HG02970 (cell line): ENCODE data around the gene PHF19.

Source experiments
- ATAC-seq: cut with Tn5 transposase; IDR thresholded peaks from one replicate; pipeline ENCODE4 v1.9.1; 2021; ENCODE audit warnings: mild to moderate bottlenecking, moderate library complexity, moderate number of reproducible peaks; ENCODE audit not compliant: unreplicated experiment, low FRiP score

PHF19 gene

DNA sequence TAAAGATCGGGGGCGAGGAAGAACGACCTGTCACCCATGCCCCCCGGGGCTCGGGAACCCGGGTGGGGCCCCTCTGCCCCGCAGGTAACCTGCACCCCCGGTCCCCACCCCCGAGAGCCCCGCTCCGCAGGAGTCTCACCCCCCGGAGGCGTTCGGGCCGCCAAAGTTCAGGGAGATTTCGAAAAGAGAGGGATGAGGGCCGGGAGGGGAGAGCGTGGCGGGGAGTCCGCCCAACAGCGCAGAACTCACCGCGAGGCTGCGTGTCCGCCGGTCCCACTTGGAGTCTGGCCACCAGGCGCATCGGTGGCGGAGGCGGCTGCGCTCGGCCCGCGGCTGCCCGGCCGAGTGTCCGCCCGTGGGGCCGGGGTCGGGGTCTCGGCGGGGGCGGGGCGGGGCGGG, at the start of gene PHF19:
TSS of gene PHF19 (minus strand) at position 347 of the 399 bp plus-strand sequence. CDS start 2,447 bp downstream, outside the sequence.
- ATAC-seq: no peak

DNA sequence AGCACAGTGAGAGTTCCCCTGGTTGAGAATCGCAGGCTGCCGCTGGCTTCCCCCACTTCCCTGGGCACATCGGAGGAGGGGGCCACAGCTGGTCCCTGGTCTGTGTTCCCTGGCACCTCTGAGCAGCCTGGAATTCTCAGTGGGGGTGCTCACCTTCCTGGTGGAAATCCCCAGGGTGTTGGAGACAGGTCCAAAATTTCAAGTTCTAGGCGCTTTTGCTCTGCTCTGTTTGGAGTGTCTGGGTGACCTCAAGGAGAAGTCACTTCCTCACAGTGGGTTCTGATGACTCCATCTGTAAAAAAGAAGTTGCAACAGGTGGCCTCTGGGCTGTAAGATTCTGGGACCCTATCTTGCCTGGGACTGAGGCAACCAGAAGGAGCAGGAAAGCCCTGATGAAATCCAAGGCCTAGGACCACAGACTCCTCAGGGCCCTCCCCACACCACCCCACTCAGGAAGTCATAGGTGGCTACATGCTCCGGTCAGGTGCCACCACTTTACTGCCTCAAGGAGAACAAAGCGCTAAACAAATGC, 49.5 kb upstream of the PHF19 start, which contains the start of gene TRAF1:
TSS of gene TRAF1 (minus strand) at position 400 of the 532 bp plus-strand sequence. CDS start 721 bp downstream, outside the sequence.
- ATAC-seq: peak; percentile 8

DNA sequence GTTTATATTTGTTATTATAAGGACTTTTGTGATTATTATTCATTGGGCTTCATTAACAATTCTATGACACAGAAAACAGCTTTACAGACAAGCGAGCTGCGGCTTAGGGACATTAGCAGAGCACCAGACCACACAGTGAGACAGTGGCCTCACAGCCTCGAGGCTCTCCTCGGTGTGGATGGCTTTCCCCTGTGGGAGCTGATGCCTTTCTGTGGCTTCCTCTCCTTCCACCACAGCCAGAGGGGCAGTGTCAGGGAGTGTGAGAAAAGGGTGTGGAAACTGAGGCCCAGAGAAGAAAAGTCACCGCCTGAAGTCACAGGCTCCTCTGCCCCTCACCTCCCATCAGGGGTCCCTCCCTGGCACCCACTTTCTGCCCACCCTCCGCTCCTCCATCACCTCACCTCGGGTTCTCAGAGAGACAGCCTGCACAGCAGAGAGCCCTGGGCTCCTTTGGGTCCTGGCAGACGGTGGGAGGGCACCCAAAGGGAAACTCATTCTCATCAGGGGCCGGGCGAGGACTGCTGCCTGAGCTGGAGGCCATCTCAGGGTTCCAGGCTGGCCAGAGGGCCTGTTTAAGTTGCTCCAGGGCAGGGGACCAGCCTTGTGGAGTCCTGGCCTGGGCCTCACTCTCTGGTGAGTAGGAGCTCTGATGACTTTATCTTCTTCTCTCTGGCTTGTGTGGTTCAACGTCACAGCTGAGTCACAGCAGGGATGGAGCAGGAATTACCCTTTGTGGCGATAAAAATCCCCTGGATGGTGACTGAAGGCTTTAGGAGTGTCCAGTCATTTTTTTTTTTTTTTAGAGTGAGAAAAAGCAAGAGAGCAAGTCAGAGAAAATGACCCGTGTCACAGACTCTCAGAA, 48.8 kb upstream of the PHF19 start:
- peak; percentile 43 for ATAC-seq

DNA sequence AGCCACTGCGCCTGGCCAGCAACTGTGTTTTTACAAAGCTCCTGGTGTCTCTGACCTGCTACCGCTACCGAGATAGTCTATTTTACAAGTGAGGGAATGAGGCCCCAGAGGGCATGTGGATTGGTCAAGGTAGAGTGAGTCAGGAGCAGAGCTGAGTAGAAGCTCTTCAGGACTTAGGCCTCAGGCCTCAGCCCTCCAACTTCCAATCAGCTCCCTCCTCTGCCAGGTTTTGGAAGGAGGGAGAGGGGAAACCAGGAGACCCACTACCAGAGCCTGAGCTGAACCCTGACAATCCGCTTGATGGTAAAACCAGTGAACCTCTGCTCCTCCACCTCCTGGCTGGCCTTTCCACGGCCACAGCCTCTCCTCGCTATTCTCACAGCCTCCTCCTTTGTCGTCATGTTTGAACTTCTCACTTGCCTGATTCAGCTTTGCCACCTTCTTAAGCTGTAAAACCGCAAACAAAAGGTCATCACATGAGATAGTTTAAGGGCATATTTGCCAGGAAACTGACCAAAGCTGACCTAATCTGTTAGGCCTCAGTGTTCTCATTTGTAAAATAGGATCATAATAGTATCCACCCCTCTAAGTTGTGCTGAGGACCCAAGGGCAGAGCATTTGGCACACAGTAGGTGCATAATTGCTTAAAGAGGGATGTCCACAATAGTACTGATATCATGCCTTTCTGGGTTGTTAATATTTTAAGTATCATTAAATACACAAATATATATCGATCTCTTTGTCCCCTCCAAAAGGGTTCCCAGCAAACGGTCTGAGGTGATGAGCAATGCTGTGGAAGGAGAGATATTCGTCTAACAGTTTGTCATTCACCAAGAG, 47.9 kb upstream of the PHF19 start:
- ATAC-seq: no peak

DNA sequence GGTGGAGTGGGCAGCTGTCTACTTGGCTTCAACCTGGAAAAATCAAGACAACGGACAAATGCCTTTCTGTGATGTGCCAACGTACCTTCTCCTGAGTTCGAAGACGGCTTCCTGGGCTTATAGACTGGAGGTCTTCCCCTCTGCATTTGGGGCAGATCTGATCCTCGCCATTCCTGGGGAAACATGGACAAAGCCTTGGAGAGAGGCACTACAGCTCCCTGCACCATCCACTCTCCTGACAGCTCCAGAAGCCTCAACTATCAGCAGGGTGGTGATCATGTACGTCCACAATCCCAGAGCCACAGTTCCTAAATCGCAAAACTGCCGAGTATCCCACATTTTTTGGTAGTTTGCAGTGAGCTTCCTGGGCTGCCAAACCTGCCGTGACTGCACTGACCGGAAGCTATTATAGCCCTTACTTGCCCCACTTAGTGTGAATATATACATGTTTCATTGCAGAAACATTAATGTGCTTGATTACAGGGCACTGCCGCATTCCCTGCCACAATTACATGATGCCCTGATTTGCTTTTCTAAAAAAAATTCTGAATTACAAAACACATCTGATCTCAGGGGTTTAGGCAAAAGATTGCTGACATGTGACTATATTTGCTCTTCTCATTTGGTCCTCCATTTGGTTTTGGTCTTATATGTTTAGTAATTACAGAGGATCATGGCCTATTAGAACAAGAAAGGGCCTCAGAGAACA, 46.8 kb upstream of the PHF19 start:
- no peak for ATAC-seq

DNA sequence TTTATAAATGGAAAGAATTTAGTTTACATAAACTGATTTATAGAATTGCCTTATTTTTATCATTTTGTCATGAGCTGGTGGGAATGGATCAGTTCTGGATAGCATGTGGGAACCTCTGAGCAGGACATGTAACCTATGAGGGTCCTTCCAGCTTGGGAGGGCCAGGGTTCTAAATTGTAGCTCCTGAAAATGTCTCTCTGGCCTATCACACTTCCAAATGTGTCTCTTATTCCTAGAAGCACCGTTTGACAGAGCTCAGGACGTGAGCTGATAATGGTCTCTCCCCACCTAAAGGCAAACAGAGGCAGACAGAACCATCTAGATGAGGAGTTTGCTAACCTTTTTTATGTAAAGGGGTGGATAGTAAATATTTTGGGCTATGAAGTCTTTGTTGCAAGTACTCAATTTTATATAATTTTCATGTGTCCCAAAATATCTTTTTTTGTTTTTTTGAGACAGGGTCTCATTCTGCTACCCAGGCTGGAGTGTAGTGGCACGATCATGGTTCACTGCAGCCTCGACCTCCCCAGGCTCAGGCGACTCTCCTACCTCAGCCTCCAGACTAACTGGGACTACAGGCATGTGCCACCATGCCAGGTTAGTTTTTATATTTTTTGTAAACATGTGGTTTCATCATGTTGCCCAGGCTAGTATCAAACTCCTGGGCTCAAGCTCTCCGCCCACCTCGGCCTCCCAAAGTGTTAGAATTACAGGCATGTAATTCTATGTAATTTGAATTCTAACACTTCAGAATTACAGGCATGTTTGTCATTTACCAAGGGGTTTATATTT, 45.6 kb upstream of the PHF19 start:
- ATAC-seq: no peak

DNA sequence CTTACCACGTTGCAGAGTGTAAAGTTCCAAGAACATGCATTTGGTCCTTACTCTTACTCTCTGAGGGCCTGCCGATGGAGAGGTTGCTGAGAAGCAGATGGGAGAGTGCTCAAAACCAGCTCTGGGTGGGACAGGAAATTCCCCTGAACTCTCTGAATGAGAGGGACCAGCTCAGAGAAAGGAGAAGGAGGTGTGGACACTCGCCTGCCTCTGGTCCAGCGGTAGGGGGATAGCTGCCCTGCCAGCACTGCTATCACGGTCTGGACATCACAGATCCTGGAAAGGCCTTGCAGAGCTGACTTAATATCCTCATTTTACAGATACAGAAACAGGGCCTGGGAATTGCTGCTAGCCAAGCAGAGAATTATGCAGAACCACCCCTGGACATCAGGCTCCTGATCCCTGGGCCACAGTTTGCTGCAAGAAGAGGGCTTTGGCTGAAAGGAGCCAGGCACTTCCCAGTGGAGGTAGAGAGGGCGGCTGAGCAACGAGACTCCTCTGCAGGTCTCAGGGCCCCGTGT, 44.7 kb upstream of the PHF19 start:
- no peak for ATAC-seq

DNA sequence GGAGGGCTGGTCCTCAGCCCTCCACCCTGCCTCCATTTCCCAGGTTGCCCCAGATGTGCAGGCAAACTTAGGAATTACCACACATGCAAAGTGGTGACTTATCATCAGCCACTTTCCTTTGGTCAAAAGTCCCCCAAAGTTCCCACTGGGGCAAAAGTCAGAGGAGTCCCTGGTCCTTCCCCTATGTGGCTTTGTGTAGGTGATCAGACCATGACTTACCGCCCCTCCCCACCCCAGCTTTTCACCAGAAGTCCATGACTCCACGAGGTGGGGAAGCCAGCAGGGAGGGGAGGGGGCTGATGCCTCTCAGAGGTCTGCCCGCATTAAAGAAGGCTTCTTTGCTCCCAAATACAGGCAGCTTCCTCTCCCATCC, 43.8 kb upstream of the PHF19 start:
- ATAC-seq: no peak

DNA sequence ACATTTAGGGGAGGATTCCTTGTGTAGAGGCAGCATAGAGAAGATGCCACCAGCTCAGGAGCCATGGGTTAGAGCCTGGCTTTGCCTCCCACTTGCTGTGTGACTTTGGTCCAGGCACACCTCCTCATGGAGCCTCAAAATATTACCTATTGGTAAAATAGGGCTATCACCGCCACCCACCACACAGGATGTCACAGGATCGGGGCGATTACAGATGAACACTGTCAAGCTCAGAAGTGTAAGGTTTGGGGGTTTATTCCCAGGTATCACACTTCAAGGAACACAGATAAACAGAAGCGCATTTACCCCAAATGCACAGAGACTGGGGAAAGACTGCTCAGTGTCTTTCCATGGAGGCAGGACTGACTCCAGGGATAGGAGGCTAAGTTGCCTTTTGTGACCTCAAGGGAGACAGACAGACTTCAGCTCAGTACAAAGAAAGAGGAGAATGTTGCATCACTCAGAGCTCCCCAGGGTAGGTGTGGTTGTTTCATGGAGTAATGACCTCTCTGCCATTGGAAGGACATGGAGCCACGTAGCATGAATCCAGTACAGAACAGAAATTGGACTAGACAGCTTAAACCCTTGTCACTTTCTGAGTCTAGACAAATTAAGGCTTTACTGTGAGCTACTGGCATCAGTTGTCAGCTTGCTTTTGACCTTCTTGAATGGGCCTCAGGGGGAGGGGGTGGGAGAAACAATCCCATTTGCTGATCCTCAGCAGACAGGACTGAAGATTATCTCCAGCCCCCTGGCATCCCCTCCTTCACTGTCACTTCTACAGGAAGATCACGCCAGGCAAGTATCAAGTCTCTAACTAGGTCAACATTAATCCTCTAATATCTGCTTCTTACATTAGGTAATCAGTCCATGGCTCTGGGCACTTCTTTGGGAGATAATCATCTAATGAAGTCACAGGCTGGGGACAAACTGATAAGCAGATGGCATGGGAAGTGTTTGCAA, 43.1 kb upstream of the PHF19 start:
- no peak for ATAC-seq

DNA sequence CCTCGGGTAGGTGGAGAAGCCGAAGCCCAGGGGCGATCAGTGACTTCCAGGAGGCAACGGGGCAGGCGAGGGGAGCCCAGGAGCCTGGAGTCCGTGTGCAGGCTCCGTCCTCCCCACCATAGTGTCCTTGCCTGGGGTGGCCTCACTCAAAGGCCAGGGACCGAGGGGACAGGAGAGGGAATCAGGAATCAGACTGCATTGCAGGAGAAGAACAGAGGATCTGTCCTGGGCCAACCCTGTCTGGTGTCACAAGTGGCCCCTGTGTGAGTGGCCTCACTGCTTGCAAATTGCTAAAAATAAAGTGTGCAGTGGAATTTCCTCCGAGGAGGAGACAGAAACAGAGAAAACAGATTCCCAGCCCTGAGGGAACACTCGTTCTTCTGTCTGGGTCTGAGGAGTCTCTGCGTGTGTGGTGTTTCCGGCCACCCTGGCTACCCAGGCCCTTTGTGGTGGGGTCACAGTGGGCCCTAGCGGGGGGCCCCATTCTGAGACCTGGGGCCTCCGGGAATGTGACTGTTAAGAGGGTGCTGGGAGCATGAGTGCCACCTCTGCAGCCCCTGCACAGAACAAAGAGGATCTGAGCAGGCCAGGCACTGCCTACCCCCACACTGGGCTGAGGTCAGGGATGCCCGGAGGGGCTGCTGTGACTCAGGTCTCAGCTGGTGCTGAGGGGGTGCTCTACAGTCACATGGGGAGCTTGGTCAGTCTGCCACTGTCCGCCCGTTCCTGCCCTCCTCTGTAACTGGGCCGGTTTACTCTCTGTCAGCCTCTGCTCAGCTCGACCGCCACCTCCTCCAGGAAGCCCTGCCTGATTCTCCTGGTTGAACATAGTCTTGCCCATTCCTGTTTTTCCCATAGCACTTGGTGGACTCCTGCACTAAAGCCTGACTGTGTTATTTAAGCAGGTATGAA, 42.2 kb upstream of the PHF19 start:
- ATAC-seq: no peak

DNA sequence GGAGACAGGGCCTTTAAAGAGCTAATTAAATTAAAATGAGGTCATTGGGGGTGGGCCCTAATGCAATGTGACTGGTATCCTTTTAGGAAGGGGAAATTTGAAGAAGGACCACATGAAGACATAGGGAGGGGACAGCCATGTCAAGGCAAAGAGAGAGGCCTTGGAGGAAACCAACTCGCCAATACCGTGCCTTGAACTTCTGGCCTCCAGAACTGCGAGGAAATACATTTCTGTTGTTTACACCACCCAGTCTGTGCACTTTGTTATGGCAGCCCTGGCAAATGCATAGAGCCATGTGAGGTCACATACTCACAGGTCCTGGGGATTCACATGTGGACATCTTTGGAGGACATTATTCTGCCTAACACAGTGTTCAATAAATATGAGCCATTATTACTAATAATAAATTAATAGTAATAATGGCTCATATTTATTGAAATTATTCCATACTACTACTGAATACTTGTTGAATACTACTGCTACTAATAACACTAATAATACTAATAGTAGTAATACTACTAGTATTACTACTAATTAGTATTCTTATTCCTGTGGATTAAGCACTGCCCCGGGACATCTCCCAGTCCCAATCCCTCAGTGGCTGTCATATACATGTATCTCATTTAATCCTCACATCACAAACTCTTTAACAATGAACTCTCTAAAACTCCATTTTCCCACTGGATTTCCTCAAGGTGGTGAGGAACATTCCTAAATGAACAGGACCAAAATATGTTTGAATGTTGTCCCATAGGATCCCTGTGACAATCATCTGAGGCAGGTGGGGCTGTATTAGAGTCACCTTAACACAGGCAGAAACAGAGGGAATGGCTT, 41.2 kb upstream of the PHF19 start:
- no peak for ATAC-seq

DNA sequence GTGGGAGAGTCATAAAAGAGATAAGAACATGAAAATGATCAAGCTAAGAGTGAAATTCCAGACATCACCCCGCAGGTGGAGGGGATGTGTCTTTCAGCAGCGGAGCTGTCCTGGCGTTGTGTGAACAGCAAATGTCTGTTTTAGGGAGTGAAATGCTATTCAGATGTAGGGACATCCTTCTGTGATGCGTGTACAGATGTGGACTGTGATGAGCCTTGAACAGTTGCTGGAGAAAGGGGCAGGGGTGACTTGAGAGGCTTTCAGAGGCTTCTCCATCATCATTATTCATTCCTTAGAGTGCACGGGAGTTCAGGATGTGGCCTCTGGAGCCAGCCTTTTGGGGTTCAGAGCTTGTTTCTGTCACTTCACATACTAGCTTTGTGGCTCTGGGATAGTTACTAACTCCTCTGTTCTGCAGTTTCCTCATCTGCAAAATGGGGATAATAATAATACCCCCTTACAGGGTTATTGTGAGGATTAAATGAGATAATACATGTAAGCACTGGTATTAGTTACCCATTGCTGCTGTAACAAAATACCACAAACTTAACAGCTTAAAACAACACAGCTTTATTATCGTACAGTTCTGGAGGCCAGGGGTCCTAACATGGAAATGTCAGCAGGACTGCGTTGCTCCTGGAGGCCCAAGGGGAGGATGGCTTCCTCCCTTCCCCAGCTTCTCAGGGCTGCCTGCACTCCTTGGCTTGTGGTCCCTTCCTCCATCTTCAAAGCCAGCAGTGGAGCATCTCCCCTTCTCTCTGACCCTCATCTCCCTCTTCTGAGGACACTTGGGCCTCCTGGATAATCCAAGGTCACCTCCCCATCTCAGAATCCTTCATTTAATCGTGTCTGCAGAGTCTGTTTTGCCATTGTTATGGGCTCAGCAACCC, 40.2 kb upstream of the PHF19 start:
- no peak for ATAC-seq

DNA sequence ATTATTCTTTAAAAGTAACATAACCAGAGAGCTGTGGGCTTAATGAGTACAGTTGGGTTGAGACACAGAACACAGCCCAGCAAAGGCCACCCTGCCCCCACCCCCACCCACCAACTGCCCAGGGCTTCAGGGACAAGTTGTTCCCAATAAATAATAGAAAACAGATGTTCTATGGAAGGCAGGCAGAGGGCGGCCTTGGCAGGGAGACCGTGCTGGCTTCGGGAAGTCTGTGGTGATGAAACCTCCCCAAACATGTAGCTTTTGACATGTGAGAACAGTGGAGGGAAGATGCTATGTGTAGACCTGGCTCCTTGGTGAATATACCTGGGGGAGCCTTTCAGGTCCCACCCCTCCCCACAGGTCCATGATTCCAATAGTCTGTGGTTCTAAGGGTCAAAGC, 39.6 kb upstream of the PHF19 start:
- ATAC-seq: no peak

DNA sequence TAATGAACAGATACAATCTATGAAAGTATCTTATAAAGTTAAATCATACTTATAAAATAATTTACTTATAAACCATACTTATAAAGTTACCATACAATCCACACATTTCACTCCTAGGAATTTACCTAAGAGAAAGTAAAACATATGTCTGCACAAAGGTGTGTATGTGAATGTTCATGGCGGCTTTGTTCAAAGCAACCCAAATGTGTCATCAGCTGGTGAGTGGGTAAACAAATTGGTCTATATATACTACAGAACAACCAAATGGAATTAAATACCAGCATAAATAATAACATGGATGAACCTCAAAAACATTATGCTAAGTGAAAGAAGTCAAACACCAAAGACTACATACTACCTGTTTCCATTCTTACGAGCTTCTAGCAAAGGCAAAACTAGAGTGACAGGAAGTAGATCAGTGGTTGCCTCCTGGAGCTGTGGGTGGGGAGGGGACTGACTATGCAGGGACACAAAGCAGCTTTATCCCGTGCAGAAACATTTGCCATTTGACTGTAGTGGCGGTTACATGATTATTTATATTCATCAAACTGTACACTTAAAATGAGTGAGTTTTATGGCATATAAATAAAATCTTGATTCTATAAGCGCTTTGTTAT, 39.0 kb upstream of the PHF19 start:
- ATAC-seq: no peak

DNA sequence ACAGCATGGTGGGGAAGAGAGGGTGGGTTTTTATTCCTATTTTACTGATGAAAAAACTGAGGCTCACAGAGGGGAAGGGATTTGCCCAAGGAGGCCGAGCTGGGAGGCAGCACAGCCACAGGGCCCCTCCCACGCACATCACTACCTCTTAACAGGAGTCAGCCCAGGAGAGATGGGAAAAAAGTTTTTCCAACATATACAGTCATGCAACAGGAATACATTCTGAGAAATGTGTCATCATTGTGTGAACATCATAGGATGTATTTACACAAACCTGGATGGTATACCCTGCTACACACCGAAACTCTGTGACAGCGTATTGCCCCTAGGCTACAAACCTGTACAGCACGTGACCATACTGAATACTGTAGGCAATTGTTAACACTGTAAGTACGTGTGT, 38.0 kb upstream of the PHF19 start:
- no peak for ATAC-seq
